ENCODE results near the gene TEPSIN.

TEPSIN gene

GRCh38 chr17:81181811-81182185 lies 57.1 kb downstream of the TEPSIN start:
- DNase-seq: no peak

- DNase-seq: no peak
Measured at GRCh38 chr17:81180836-81181810, 57.7 kb downstream of the TEPSIN start.

GRCh38 chr17:81179861-81180260 lies 59.0 kb downstream of the TEPSIN start:
- no peak for DNase-seq

- no peak for DNase-seq
Measured at GRCh38 chr17:81179220-81179619, 59.6 kb downstream of the TEPSIN start.
